ENCODE results near the gene RAMP3. TPM values are rescaled to one million over a fixed set of nuclear protein-coding genes. Genes with fewer than 3 reads are reported as not detected.

Gene RAMP3
- total RNA-seq, 4 donors from 2014 or later, result 31.9 to 66.5 (median 46.1) TPM

- Histone ChIP-seq H3K27me3 (peaks cover 8% of the 10 kb centered on the region), H3K36me3 (no peaks in the 10 kb centered on the region), H3K4me1 (no peaks in the 10 kb centered on the region), H3K27ac (no peak overlapping the region), H3K9me3 (no peaks in the 10 kb centered on the region), H3K4me3 (no peak overlapping the region)
- ATAC-seq, result no peak
- WGBS, 2 donors (ENCODE audit: low coverage in 1 of 2), result 90 to 100% methylated on average over 3 of the region's 3 CpGs
- no peak for TF ChIP-seq CTCF (IDR thresholded peaks at IDR 0.05)
- no peak for TF ChIP-seq POLR2AphosphoS5 (IDR thresholded peaks at IDR 0.05)
- no peak for TF ChIP-seq EP300 (IDR thresholded peaks at IDR 0.05)
- TF ChIP-seq POLR2A (IDR thresholded peaks at IDR 0.05), result no peak
These were observed 38.0 kb upstream of the RAMP3 start for GRCh38 chr7:45119550-45119949.

- Histone ChIP-seq H3K27me3 (no peaks in the 10 kb centered on the region), H3K4me1 (no peaks in the 10 kb centered on the region), H3K36me3 (no peaks in the 10 kb centered on the region), H3K4me3 (no peak overlapping the region), H3K9me3 (no peaks in the 10 kb centered on the region), H3K27ac (no peak overlapping the region)
- peak; percentile 20 for ATAC-seq
- 78% methylated on average over 12 of the region's 16 CpGs; no CpG with 5 or more reads in 1 of the 2 donors for WGBS, 2 donors (ENCODE audit: low coverage in 1 of 2)
- TF ChIP-seq POLR2AphosphoS5 (IDR thresholded peaks at IDR 0.05) (no peak), POLR2A (IDR thresholded peaks at IDR 0.05) (no peak), EP300 (IDR thresholded peaks at IDR 0.05) (no peak)
These were observed 34.4 kb upstream of the RAMP3 start for GRCh38 chr7:45122975-45123860.

GRCh38 chr7:45123913-45124710, 33.5 kb upstream of the RAMP3 start:
- H3K4me3 ChIP-seq, result no peak overlapping the region
- TF ChIP-seq POLR2A (IDR thresholded peaks at IDR 0.05) (no peak), POLR2AphosphoS5 (IDR thresholded peaks at IDR 0.05) (no peak), CTCF (IDR thresholded peaks at IDR 0.05) (no peak), EP300 (IDR thresholded peaks at IDR 0.05) (no peak)
- no peaks in the 10 kb centered on the region for H3K36me3 ChIP-seq
- H3K4me1 ChIP-seq, result no peaks in the 10 kb centered on the region
- no peaks in the 10 kb centered on the region for H3K27me3 ChIP-seq
- 80 to 100% methylated on average over 1 of the region's 12 CpGs for WGBS, 2 donors (ENCODE audit: low coverage in 1 of 2)
- H3K27ac ChIP-seq, result no peak overlapping the region
- no peaks in the 10 kb centered on the region for H3K9me3 ChIP-seq
- ATAC-seq, result no peak

GRCh38 chr7:45125193-45125904, 32.2 kb upstream of the RAMP3 start:
- ATAC-seq, result no peak
- 91 to 100% methylated on average over 1 to 7 of the region's 11 CpGs for WGBS, 2 donors (ENCODE audit: low coverage in 1 of 2)
- no peak for TF ChIP-seq EP300 (IDR thresholded peaks at IDR 0.05)
- TF ChIP-seq POLR2AphosphoS5 (IDR thresholded peaks at IDR 0.05), result no peak
- TF ChIP-seq POLR2A (IDR thresholded peaks at IDR 0.05), result no peak
- TF ChIP-seq CTCF (IDR thresholded peaks at IDR 0.05), result no peak

GRCh38 chr7:45126201-45126600, 31.4 kb upstream of the RAMP3 start:
- ATAC-seq, result no peak
- H3K27ac ChIP-seq, result no peak overlapping the region
- no peaks in the 10 kb centered on the region for H3K27me3 ChIP-seq
- no peaks in the 10 kb centered on the region for H3K4me1 ChIP-seq
- H3K36me3 ChIP-seq, result no peaks in the 10 kb centered on the region
- no peak overlapping the region for H3K4me3 ChIP-seq
- 88 to 92% methylated on average over 1 to 2 of the region's 6 CpGs for WGBS, 2 donors (ENCODE audit: low coverage in 1 of 2)
- H3K9me3 ChIP-seq, result no peaks in the 10 kb centered on the region
- TF ChIP-seq POLR2AphosphoS5 (IDR thresholded peaks at IDR 0.05), result no peak
- no peak for TF ChIP-seq POLR2A (IDR thresholded peaks at IDR 0.05)
- no peak for TF ChIP-seq CTCF (IDR thresholded peaks at IDR 0.05)
- TF ChIP-seq EP300 (IDR thresholded peaks at IDR 0.05), result no peak

More at GRCh38 chr7:45125193-45125904, 32.2 kb upstream of the RAMP3 start:
- no peaks in the 10 kb centered on the region for H3K9me3 ChIP-seq
- no peaks in the 10 kb centered on the region for H3K4me1 ChIP-seq
- H3K36me3 ChIP-seq, result no peaks in the 10 kb centered on the region
- H3K27ac ChIP-seq, result no peak overlapping the region
- H3K27me3 ChIP-seq, result no peaks in the 10 kb centered on the region
- H3K4me3 ChIP-seq, result no peak overlapping the region

Measured in gastroesophageal sphincter (tissue), 4 donors.